NCI-H2196 treated with DMSO at 0.1 percent for 48 hours (cell line): ENCODE data around the gene TSSK6.
A peak's percentile ranks its signal among the peaks of the same experiment; 100 is the strongest.
"Not testable (repeated sequence)": the region's sequence is repeated elsewhere in the genome, so short reads cannot be mapped to it uniquely, and the experiment has no call there.

Experiments used
- DNase-seq: peaks from one replicate; lab custom pipeline; 2025; ENCODE audit not compliant: unreplicated experiment; lab: John Stamatoyannopoulos, UW

Gene TSSK6

GRCh38 chr19:19488875-19489690 is 26.3 kb downstream of the TSSK6 start:
- peak; percentile 94 for DNase-seq

GRCh38 chr19:19487950-19488874 is 27.1 kb downstream of the TSSK6 start:
- DNase-seq = no peak

GRCh38 chr19:19487077-19487949 is 28.0 kb downstream of the TSSK6 start:
- no peak for DNase-seq

GRCh38 chr19:19486343-19487076 is 28.8 kb downstream of the TSSK6 start:
- no peak for DNase-seq

GRCh38 chr19:19485998-19486290 is 29.4 kb downstream of the TSSK6 start:
- DNase-seq = no peak

GRCh38 chr19:19485161-19485997 is 30.0 kb downstream of the TSSK6 start:
- no peak for DNase-seq

- no peak for DNase-seq
Measured at GRCh38 chr19:19482809-19483596, 32.3 kb downstream of the TSSK6 start.

GRCh38 chr19:19480688-19481087 is 34.7 kb downstream of the TSSK6 start:
- no peak for DNase-seq

GRCh38 chr19:19477705-19478383 is 37.5 kb downstream of the TSSK6 start:
- DNase-seq = no peak

- no peak for DNase-seq
Measured at GRCh38 chr19:19475849-19476828, 39.2 kb downstream of the TSSK6 start.

- DNase-seq = no peak
Measured at GRCh38 chr19:19475015-19475765, 40.2 kb downstream of the TSSK6 start.

- not testable (repeated sequence) for DNase-seq
Measured at GRCh38 chr19:19472106-19472505, 43.2 kb downstream of the TSSK6 start.

GRCh38 chr19:19471682-19472081 is 43.7 kb downstream of the TSSK6 start:
- DNase-seq = no peak

GRCh38 chr19:19470579-19470978 is 44.8 kb downstream of the TSSK6 start:
- DNase-seq = no peak

- no peak for DNase-seq
Measured at GRCh38 chr19:19468424-19469050, 46.8 kb downstream of the TSSK6 start.

GRCh38 chr19:19466201-19466600 is 49.1 kb downstream of the TSSK6 start:
- DNase-seq = no peak
